HFFc6 (cell line): ENCODE data around the gene ARL13B. TPM values are rescaled to one million over a fixed set of nuclear protein-coding genes. Genes with fewer than 3 reads are reported as not detected.
"Not testable (repeated sequence)": the region's sequence is repeated elsewhere in the genome, so short reads cannot be mapped to it uniquely, and the experiment has no call there.

Experiments used
- DNase-seq: peaks from one replicate; pipeline ENCODE4 v3.0.0-alpha.2; 2018
- H3K27ac Mint-ChIP-seq: 2 replicates; pipeline ENCODE4 v1.8.0; 2020; ENCODE audit warnings: mild to moderate bottlenecking, mixed read lengths
- H3K27me3 Mint-ChIP-seq: 2 replicates; pipeline ENCODE4 v1.8.0; 2021; ENCODE audit warnings: mild to moderate bottlenecking, moderate library complexity, mixed read lengths; ENCODE audit not compliant: insufficient read depth
- H3K36me3 Mint-ChIP-seq: 2 replicates; pipeline ENCODE4 v1.8.0; 2021; ENCODE audit warnings: low read depth, mixed read lengths
- H3K4me1 Mint-ChIP-seq: 2 replicates; pipeline ENCODE4 v1.8.0; 2020; ENCODE audit warnings: low read depth, mixed read lengths
- H3K4me3 Mint-ChIP-seq: 2 replicates; pipeline ENCODE4 v1.8.0; 2020; ENCODE audit warnings: mild to moderate bottlenecking, moderate library complexity, mixed read lengths
- H3K9me3 Mint-ChIP-seq: 2 replicates; pipeline ENCODE4 v1.8.0; 2020; ENCODE audit warnings: mild to moderate bottlenecking, mixed read lengths
- CTCF ChIP-seq: fragments of 200-600 bp; sonication (generic); IDR thresholded peaks from 2 replicates; pipeline ENCODE4 v1.5.0; 2021; ENCODE audit warnings: antibody characterized with exemption, mild to moderate bottlenecking
- total RNA-seq, 6 experiments: library from RNA; stranded (reverse); fragmentation: NEBNext Ultra II Directional; extraction: Animal tissue kit (Norgen Biotek cat#: 25700); gene quantifications; 2 replicates in 1 of 6; 3 replicates in 5 of 6; pipeline ENCODE4 v1.2.3, GENCODE V29; 2021

The ARL13B gene
- total RNA-seq, 6 experiments from 2014 or later = 5.0 to 10.6 (median 8.5) TPM

DNA sequence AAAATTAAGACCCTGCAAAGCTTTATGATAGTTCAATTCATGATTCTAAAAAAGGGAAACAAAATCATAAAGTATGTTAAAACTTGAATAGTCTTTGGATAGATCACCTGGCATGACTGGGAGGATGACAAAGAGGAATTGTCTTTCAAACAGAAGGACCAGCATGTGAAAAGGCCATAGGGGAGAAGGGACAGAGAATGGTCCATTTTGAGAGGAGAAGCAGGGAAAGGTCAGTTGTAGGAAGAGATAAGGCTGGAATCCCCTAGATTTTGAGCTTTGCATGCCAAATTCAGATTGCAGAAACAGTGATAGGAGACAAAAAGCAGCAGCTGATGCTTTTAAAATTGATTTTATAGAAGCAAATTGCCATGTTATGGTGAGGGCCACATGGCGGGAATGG is 18.9 kb upstream of the ARL13B start:
- Mint-ChIP-seq H3K4me3 (no peak overlapping the region), H3K9me3 (no peaks in the 10 kb centered on the region), H3K27ac (no peak overlapping the region), H3K4me1 (no peaks in the 10 kb centered on the region), H3K27me3 (peaks cover 19% of the 10 kb centered on the region), H3K36me3 (no peaks in the 10 kb centered on the region)
- no peak for DNase-seq
- TF ChIP-seq CTCF = no peak

GRCh38 chr3:93961489-93961888 is 18.5 kb upstream of the ARL13B start:
- DNase-seq = no peak
- no peak for TF ChIP-seq CTCF
- H3K9me3 Mint-ChIP-seq = no peaks in the 10 kb centered on the region
- no peak overlapping the region for H3K4me3 Mint-ChIP-seq
- H3K36me3 Mint-ChIP-seq = no peaks in the 10 kb centered on the region
- H3K27me3 Mint-ChIP-seq = peaks cover 19% of the 10 kb centered on the region
- H3K27ac Mint-ChIP-seq = no peak overlapping the region
- H3K4me1 Mint-ChIP-seq = no peaks in the 10 kb centered on the region

- no peaks in the 10 kb centered on the region for H3K4me1 Mint-ChIP-seq
- no peak overlapping the region for H3K27ac Mint-ChIP-seq
- no peak overlapping the region for H3K4me3 Mint-ChIP-seq
- peaks cover 19% of the 10 kb centered on the region for H3K27me3 Mint-ChIP-seq
- no peak for DNase-seq
- H3K9me3 Mint-ChIP-seq = no peaks in the 10 kb centered on the region
- no peaks in the 10 kb centered on the region for H3K36me3 Mint-ChIP-seq
- TF ChIP-seq CTCF = no peak
These were observed 17.2 kb upstream of the ARL13B start for GRCh38 chr3:93962798-93963197.

DNA sequence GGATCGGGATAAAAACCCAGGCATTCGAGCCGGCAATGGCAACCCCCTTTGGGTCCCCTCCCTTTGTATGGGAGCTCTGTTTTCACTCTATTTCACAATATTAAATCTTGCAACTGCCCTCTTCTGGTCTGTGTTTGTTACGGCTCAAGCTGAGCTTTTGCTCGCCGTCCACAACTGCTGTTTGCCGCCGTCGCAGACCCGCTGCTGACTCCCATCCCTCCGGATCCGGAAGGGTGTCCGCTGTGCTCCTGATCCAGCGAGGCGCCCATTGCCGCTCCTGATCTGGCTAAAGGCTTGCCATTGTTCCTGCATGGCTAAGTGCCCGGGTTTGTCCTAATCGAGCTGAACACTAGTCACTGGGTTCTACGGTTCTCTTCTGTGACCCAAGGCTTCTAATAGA is 14.8 kb upstream of the ARL13B start:
- not testable (repeated sequence) for H3K27ac Mint-ChIP-seq, H3K4me3 Mint-ChIP-seq, H3K4me1 Mint-ChIP-seq, H3K36me3 Mint-ChIP-seq, H3K9me3 Mint-ChIP-seq, DNase-seq
- peaks cover 17% of the 10 kb centered on the region for H3K27me3 Mint-ChIP-seq

GRCh38 chr3:93969443-93969842 is 10.5 kb upstream of the ARL13B start:
- Mint-ChIP-seq H3K27ac (no peak overlapping the region), H3K4me1 (peaks cover 21% of the 10 kb centered on the region), H3K4me3 (no peak overlapping the region), H3K27me3 (peaks cover 3% of the 10 kb centered on the region), H3K9me3 (no peaks in the 10 kb centered on the region), H3K36me3 (no peaks in the 10 kb centered on the region)
- TF ChIP-seq CTCF = no peak
- DNase-seq = peak; percentile 16

GRCh38 chr3:93969997-93970396 is 10.0 kb upstream of the ARL13B start:
- no peak overlapping the region for H3K4me3 Mint-ChIP-seq
- peaks cover 21% of the 10 kb centered on the region for H3K4me1 Mint-ChIP-seq
- H3K36me3 Mint-ChIP-seq = no peaks in the 10 kb centered on the region
- TF ChIP-seq CTCF = no peak
- no peaks in the 10 kb centered on the region for H3K9me3 Mint-ChIP-seq
- no peak for DNase-seq
- no peak overlapping the region for H3K27ac Mint-ChIP-seq
- peaks cover 3% of the 10 kb centered on the region for H3K27me3 Mint-ChIP-seq
